Measurements from ENCODE around the gene FOXF2. TPM values are rescaled to one million over a fixed set of nuclear protein-coding genes. Genes with fewer than 3 reads are reported as not detected.

FOXF2 gene
- total RNA-seq = 1 to 10 TPM in 2 of 4 donors, under 1 TPM in 2; 0.25 to 3.0 (median 0.99) TPM

- no peaks in the 10 kb centered on the region for H3K9me3 ChIP-seq
- WGBS = 3% methylated on average over 45 of the region's 112 CpGs
- no peaks in the 10 kb centered on the region for H3K36me3 ChIP-seq
- H3K27ac ChIP-seq = no peak within 1 kb of the TSS
- peaks cover 49% of the 10 kb centered on the region for H3K4me1 ChIP-seq
- peaks cover 100% of the 10 kb centered on the region for H3K27me3 ChIP-seq
- peak within 1 kb of the TSS; percentile 51 for H3K4me3 ChIP-seq
- no peak for DNase-seq (ENCODE audit: low spot score in 2 of 2)
- TF ChIP-seq CTCF (IDR thresholded peaks at IDR 0.05) (no peak), EP300 (IDR thresholded peaks at IDR 0.05) (no peak), POLR2A (IDR thresholded peaks at IDR 0.05) (no peak), POLR2AphosphoS5 (IDR thresholded peaks at IDR 0.05) (no peak)
Observed at GRCh38 chr6:1389369-1390132, at the start of gene FOXF2. Gene FOXF2, plus strand, starts transcription at chr6:1389576. Its CDS starts 372 bp downstream, at chr6:1389948.

GRCh38 chr6:1346101-1346500, 43.3 kb upstream of the FOXF2 start:
- TF ChIP-seq EP300 (IDR thresholded peaks at IDR 0.05) = no peak
- no peak for TF ChIP-seq CTCF (IDR thresholded peaks at IDR 0.05)
- no peak for TF ChIP-seq POLR2AphosphoS5 (IDR thresholded peaks at IDR 0.05)
- TF ChIP-seq POLR2A (IDR thresholded peaks at IDR 0.05) = no peak
- no peak for DNase-seq (ENCODE audit: low spot score in 2 of 2)
- Histone ChIP-seq H3K9me3 (peaks cover 2% of the 10 kb centered on the region), H3K27ac (no peak overlapping the region), H3K4me3 (no peak overlapping the region), H3K36me3 (no peaks in the 10 kb centered on the region), H3K4me1 (no peaks in the 10 kb centered on the region), H3K27me3 (peaks cover 10% of the 10 kb centered on the region)

- H3K4me1 ChIP-seq = no peaks in the 10 kb centered on the region
- no peak overlapping the region for H3K27ac ChIP-seq
- H3K4me3 ChIP-seq = no peak overlapping the region
- peaks cover 10% of the 10 kb centered on the region for H3K27me3 ChIP-seq
- no peaks in the 10 kb centered on the region for H3K36me3 ChIP-seq
- 48% methylated on average over 5 of the region's 5 CpGs for WGBS
- TF ChIP-seq CTCF (IDR thresholded peaks at IDR 0.05) (no peak), POLR2A (IDR thresholded peaks at IDR 0.05) (no peak), POLR2AphosphoS5 (IDR thresholded peaks at IDR 0.05) (no peak), EP300 (IDR thresholded peaks at IDR 0.05) (no peak)
- no peak for DNase-seq (ENCODE audit: low spot score in 2 of 2)
- H3K9me3 ChIP-seq = peaks cover 6% of the 10 kb centered on the region
Observed at GRCh38 chr6:1346558-1347091, 42.8 kb upstream of the FOXF2 start.

GRCh38 chr6:1347161-1347560, 42.2 kb upstream of the FOXF2 start:
- Histone ChIP-seq H3K36me3 (no peaks in the 10 kb centered on the region), H3K4me3 (no peak overlapping the region), H3K4me1 (no peaks in the 10 kb centered on the region), H3K27me3 (peaks cover 10% of the 10 kb centered on the region), H3K27ac (no peak overlapping the region), H3K9me3 (peaks cover 6% of the 10 kb centered on the region)
- no peak for DNase-seq (ENCODE audit: low spot score in 2 of 2)
- 75% methylated on average over 3 of the region's 3 CpGs for WGBS
- TF ChIP-seq POLR2AphosphoS5 (IDR thresholded peaks at IDR 0.05) (no peak), CTCF (IDR thresholded peaks at IDR 0.05) (no peak), POLR2A (IDR thresholded peaks at IDR 0.05) (no peak), EP300 (IDR thresholded peaks at IDR 0.05) (no peak)

GRCh38 chr6:1348675-1349074, 40.7 kb upstream of the FOXF2 start:
- Histone ChIP-seq H3K27me3 (peaks cover 15% of the 10 kb centered on the region), H3K36me3 (no peaks in the 10 kb centered on the region), H3K27ac (no peak overlapping the region), H3K4me1 (no peaks in the 10 kb centered on the region), H3K9me3 (peaks cover 6% of the 10 kb centered on the region), H3K4me3 (no peak overlapping the region)
- no peak for DNase-seq (ENCODE audit: low spot score in 2 of 2)
- 30% methylated on average over 1 of the region's 1 CpG for WGBS
- TF ChIP-seq CTCF (IDR thresholded peaks at IDR 0.05) = no peak
- TF ChIP-seq POLR2A (IDR thresholded peaks at IDR 0.05) = no peak
- TF ChIP-seq POLR2AphosphoS5 (IDR thresholded peaks at IDR 0.05) = no peak
- no peak for TF ChIP-seq EP300 (IDR thresholded peaks at IDR 0.05)
